ENCODE results near the gene PREP. TPM values are rescaled to one million over a fixed set of nuclear protein-coding genes. Genes with fewer than 3 reads are reported as not detected.

PREP gene
- polyA plus RNA-seq, 2 of the 4 experiments (the other 2 are of a cell fraction), result 18.9 to 29.7 TPM

GRCh38 chr6:105279463-105279862 lies 123.4 kb downstream of the PREP start:
- ChIA-PET CTCF (no interaction called here), POLR2A (no interaction called here)
- no peaks in the 10 kb centered on the region for H3K4me1 ChIP-seq
- no peak for ATAC-seq
- DNase-seq (ENCODE audit: low read depth in 1 of 2, low spot score in 1 of 2), result no peak
- no peaks in the 10 kb centered on the region for H3K9me3 ChIP-seq
- TF ChIP-seq NPAS2 (CRISPR knock-in tag; IDR thresholded peaks at IDR 0.05; ENCODE audit: borderline replicate concordance) (no peak), FOSL2 (IDR thresholded peaks at IDR 0.05) (no peak), FOSL2 (CRISPR knock-in tag; IDR thresholded peaks at IDR 0.05) (no peak), GATA3 (IDR thresholded peaks at IDR 0.05; ENCODE audit: borderline replicate concordance) (no peak)
- no peak for FAIRE-seq
- 94% methylated on average over 3 of the region's 3 CpGs for WGBS (ENCODE audit: missing lambda C conversion rate)
- H3K27ac ChIP-seq, result no peak overlapping the region
- no peak overlapping the region for H3K4me2 ChIP-seq
- no peak overlapping the region for H3K4me3 ChIP-seq

GRCh38 chr6:105278813-105279212 lies 124.1 kb downstream of the PREP start:
- Histone ChIP-seq H3K9me3 (no peaks in the 10 kb centered on the region), H3K27ac (no peak overlapping the region), H3K4me1 (no peaks in the 10 kb centered on the region), H3K4me3 (no peak overlapping the region), H3K4me2 (no peak overlapping the region)
- 88% methylated on average over 3 of the region's 3 CpGs for WGBS (ENCODE audit: missing lambda C conversion rate)
- TF ChIP-seq CBX2 (IDR thresholded peaks at IDR 0.05; ENCODE audit: borderline replicate concordance, low read depth) (no peak), ELK1 (IDR thresholded peaks at IDR 0.05; ENCODE audit: low read depth, low read length) (no peak)
- CTCF ChIA-PET, result no interaction called here
- FAIRE-seq (no peak), ATAC-seq (no peak), DNase-seq (ENCODE audit: low read depth in 1 of 2, low spot score in 1 of 2) (no peak)
- POLR2A ChIA-PET, result no interaction called here

- ATAC-seq, result no peak
- WGBS (ENCODE audit: missing lambda C conversion rate), result 92% methylated on average over 20 of the region's 20 CpGs
- DNase-seq (ENCODE audit: low read depth in 1 of 2, low spot score in 1 of 2), result no peak
- CTCF ChIA-PET, result no interaction called here
- Histone ChIP-seq H3K4me3 (no peak overlapping the region), H3K9me3 (no peaks in the 10 kb centered on the region), H3K27ac (no peak overlapping the region), H3K4me1 (no peaks in the 10 kb centered on the region), H3K4me2 (no peak overlapping the region)
- TF ChIP-seq CBX2 (IDR thresholded peaks at IDR 0.05; ENCODE audit: borderline replicate concordance, low read depth), result no peak
- TF ChIP-seq RNF2 (IDR thresholded peaks at IDR 0.05; ENCODE audit: borderline replicate concordance, low read depth), result no peak
- no peak for TF ChIP-seq ELK1 (IDR thresholded peaks at IDR 0.05; ENCODE audit: low read depth, low read length)
- no peak for TF ChIP-seq MAZ (IDR thresholded peaks at IDR 0.05; ENCODE audit: borderline replicate concordance, low read depth, low read length)
- TF ChIP-seq ZNF302 (CRISPR knock-in tag; IDR thresholded peaks at IDR 0.05), result no peak
- TF ChIP-seq ZC3H11A (IDR thresholded peaks at IDR 0.05), result no peak
- no peak for FAIRE-seq
- POLR2A ChIA-PET, result no interaction called here
Observed at GRCh38 chr6:105278035-105278434, 124.8 kb downstream of the PREP start.

- Histone ChIP-seq H3K27ac (no peak overlapping the region), H3K9me3 (no peaks in the 10 kb centered on the region), H3K4me2 (no peak overlapping the region), H3K4me1 (0 out of 3 replicates have a peak, but pooled peaks cover 3% of the 10 kb centered on the region), H3K4me3 (no peak overlapping the region)
- FAIRE-seq (no peak), DNase-seq (ENCODE audit: low read depth in 1 of 2, low spot score in 1 of 2) (no peak), ATAC-seq (no peak)
- ChIA-PET POLR2A (no interaction called here), CTCF (interaction anchor here (0.6 to 1.3 kb wide), 2 partner anchors 124 to 1381 kb away, joined by 3 read pairs; no protein-coding TSS in a partner anchor)
- 100% methylated on average over 3 of the region's 3 CpGs for WGBS (ENCODE audit: missing lambda C conversion rate)
- no peak for TF ChIP-seq CHD4 (IDR thresholded peaks at IDR 0.05; ENCODE audit: borderline replicate concordance)
- TF ChIP-seq HOXB13 (CRISPR knock-in tag; IDR thresholded peaks at IDR 0.05; ENCODE audit: low read depth), result no peak
- TF ChIP-seq HDAC2 (IDR thresholded peaks at IDR 0.05), result no peak
- no peak for TF ChIP-seq HOXB5 (CRISPR knock-in tag; IDR thresholded peaks at IDR 0.05)
- no peak for TF ChIP-seq MAX (IDR thresholded peaks at IDR 0.05)
- TF ChIP-seq REST (IDR thresholded peaks at IDR 0.05), result no peak
- TF ChIP-seq ESRRA (IDR thresholded peaks at IDR 0.05; ENCODE audit: borderline replicate concordance, low read length), result no peak
- no peak for TF ChIP-seq CBX8 (IDR thresholded peaks at IDR 0.05)
- TF ChIP-seq NR3C1 (IDR thresholded peaks at IDR 0.05), result no peak
- TF ChIP-seq ATOH8 (CRISPR knock-in tag; IDR thresholded peaks at IDR 0.05; ENCODE audit: low read depth), result no peak
- TF ChIP-seq POLR2AphosphoS2 (conservative IDR thresholded peaks at IDR 0.05; ENCODE audit: low read length), result no peak
- TF ChIP-seq CBX2 (IDR thresholded peaks at IDR 0.05; ENCODE audit: borderline replicate concordance, low read depth), result no peak
- no peak for TF ChIP-seq RARB (CRISPR knock-in tag; IDR thresholded peaks at IDR 0.05)
- TF ChIP-seq HEYL (CRISPR knock-in tag; IDR thresholded peaks at IDR 0.05), result no peak
- no peak for TF ChIP-seq FOXS1 (CRISPR knock-in tag; IDR thresholded peaks at IDR 0.05)
- TF ChIP-seq POLR2A (IDR thresholded peaks at IDR 0.05; ENCODE audit: low read length), result no peak
- no peak for TF ChIP-seq GATA3 (IDR thresholded peaks at IDR 0.05; ENCODE audit: borderline replicate concordance)
- no peak for TF ChIP-seq CEBPB (IDR thresholded peaks at IDR 0.05)
Observed at GRCh38 chr6:105276374-105276773, 126.5 kb downstream of the PREP start.

All from A549 (cell line).